Heart right ventricle (tissue), 16 donors: Measurements from ENCODE around the gene PEAR1. TPM values are rescaled to one million over a fixed set of nuclear protein-coding genes. Genes with fewer than 3 reads are reported as not detected.

Source experiments
- ATAC-seq, 8 donors: fragments of 200-7000 bp; cut with Tn5 transposase; one replicate each; pipeline ENCODE4 v1.9.1; 2020; ENCODE audit warnings: mild to moderate bottlenecking in 8 of 8, moderate library complexity in 8 of 8, moderate number of reproducible peaks in 1 of 8
- DNase-seq, 2 donors: peaks; one replicate each; pipeline ENCODE4 v3.0.0-alpha.2; 2020
- H3K27ac ChIP-seq, 10 donors: fragments of 200-600 bp; sonication (generic) in 2 of 10; one replicate each; pipeline versions ENCODE4 v1.5.0 to v1.8.0; 2020 to 2022; ENCODE audit warnings: mild to moderate bottlenecking in 3 of 10
- H3K27me3 ChIP-seq, 7 donors: fragments of 200-600 bp; one replicate each; pipeline ENCODE4 v1.8.0; 2021 to 2022; ENCODE audit warnings: mild to moderate bottlenecking in 2 of 7
- H3K36me3 ChIP-seq, 9 donors: fragments of 200-600 bp; sonication (generic) in 1 of 9; one replicate each; pipeline versions ENCODE4 v1.5.0 to v1.8.0; 2020 to 2022; ENCODE audit warnings: mild to moderate bottlenecking in 2 of 9
- H3K4me1 ChIP-seq, 9 donors: fragments of 200-600 bp; sonication (generic) in 1 of 9; one replicate each; pipeline versions ENCODE4 v1.5.0 to v1.8.0; 2020 to 2022; ENCODE audit warnings: mild to moderate bottlenecking in 4 of 9
- H3K4me3 ChIP-seq, 10 donors: fragments of 200-600 bp; sonication (generic) in 2 of 10; one replicate each; pipeline versions ENCODE4 v1.5.0 to v1.8.0; 2020 to 2022; ENCODE audit warnings: mild to moderate bottlenecking in 7 of 10, moderate library complexity in 2 of 10
- H3K9me3 ChIP-seq, 11 donors: fragments of 200-600 bp in 10 of 11; sonication (generic) in 2 of 11; one replicate each; pipeline versions ENCODE4 v1.5.0 to v1.8.0; 2013 to 2022; ENCODE audit warnings: mild to moderate bottlenecking in 2 of 11, control low read depth in 1 of 11, moderate library complexity in 1 of 11
- WGBS, 2 donors: extraction: QIAGEN DNeasy Blood & Tissue Kit; methylation state at CpG; one replicate each; pipeline ENCODE4 v1.1.7; 2013; ENCODE audit warnings: inconsistent platforms in 1 of 2; 5-methylcytosine and 5-hydroxymethylcytosine counted together
- intact Hi-C, 10 donors: fragments of 100-400 bp; cut with DNase I; formaldehyde crosslinking; loops; one replicate each; pipeline versions ENCODE4 v1.11.1 to v1.14.2; 2022
- polyA plus RNA-seq, 2 donors: library from polyadenylated mRNA; stranded (reverse); fragments of 200-250 nt; gene quantifications; one replicate each; pipeline ENCODE4 v1.2.3, GENCODE V29; 2013
- total RNA-seq, 10 donors: library from RNA; stranded (reverse); fragmentation: NEBNext Ultra II Directional in 3 of 10; extraction: Animal tissue kit (Norgen Biotek cat#: 25700) in 3 of 10; gene quantifications; one replicate each; pipeline versions ENCODE4 v1.2.1 to v1.2.4, GENCODE V29; 2021 to 2023
- TF ChIP-seq, protein P1 (sequence below), 9 donors: fragments of 200-600 bp; sonication (generic) in 2 of 9; IDR thresholded peaks; one replicate each; pipeline versions ENCODE4 v1.5.0 to v1.8.0; 2021 to 2022; ENCODE audit warnings: antibody characterized with exemption in 9 of 9, mild to moderate bottlenecking in 5 of 9, moderate library complexity in 1 of 9
- donor health status: Arrhythmogenic right ventricular cardiomyopathy.
- donor health status: ischemic (EF 13 %, LVEDD 7.1; RV severe dilation, severe dysfunction).
- donor health status: healthy with polysubstance abuse.
- donor health status: DM: no; HTN: yes; CAD: no.
- donor health status: DM: no; HTN: no; CAD: no.
- donor health status: ischemic (EF 25% LVEDD 6.9; RV normal size, moderate dysfunction).
- donor health status: ischemic (EF 25% LVEDD 5.7; RV mildly dilated, moderate dysfunction).
- donor health status: healthy.
- donor health status: DM: yes; HTN: yes; CAD: no.
- donor health status: Ischemic cardiomyopathy.
- donor health status: ischemic (EF 35%, LVEDD 5.7; RV mildly dilated, moderate dysfunction).
- donor health status: nonischemic (EF 11% LVEDD 7.7; RV severe dilation, severe dysfunction).
- donor health status: DM: yes; HTN: yes; CAD: no.
- donor health status: PGD.
- donor health status: ischemic (EF 29% LVEDD 5.4; RV normal size, mild dysfunction).
- donor health status: nonischemic (EF 23%, LVEDD 6.1; RV moderate dilation, normal function).

Gene PEAR1
- total and polyA plus RNA-seq, 12 donors, result 3.8 to 13.7 (median 7.1) TPM

DNA sequence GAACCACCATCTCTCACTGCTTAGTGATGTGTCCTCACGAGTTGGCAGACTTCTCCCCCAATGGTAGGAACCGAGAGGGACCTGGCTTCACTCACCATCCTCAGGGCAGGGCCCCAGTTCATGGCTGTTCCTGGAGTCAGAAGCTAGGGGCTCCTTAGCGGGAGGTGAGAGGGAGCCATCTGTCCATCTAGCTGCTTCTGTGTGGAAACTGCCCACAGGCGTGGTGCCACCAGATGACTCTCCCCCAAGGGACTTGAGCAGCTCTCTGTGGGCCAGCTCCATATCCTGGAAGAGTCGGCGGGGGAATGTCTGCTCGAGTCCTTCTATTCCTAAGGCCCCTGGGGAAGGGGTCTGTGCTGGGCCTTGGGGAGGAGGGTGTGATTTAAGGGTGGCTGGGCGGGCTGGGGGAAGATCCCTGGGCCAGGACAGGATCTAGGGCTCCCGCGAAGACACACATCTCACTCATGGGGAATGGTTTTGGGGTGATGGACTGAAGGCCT is 43.3 kb downstream of the PEAR1 start:
- no peak overlapping the region for H3K4me3 ChIP-seq
- TF ChIP-seq, protein P1, sequence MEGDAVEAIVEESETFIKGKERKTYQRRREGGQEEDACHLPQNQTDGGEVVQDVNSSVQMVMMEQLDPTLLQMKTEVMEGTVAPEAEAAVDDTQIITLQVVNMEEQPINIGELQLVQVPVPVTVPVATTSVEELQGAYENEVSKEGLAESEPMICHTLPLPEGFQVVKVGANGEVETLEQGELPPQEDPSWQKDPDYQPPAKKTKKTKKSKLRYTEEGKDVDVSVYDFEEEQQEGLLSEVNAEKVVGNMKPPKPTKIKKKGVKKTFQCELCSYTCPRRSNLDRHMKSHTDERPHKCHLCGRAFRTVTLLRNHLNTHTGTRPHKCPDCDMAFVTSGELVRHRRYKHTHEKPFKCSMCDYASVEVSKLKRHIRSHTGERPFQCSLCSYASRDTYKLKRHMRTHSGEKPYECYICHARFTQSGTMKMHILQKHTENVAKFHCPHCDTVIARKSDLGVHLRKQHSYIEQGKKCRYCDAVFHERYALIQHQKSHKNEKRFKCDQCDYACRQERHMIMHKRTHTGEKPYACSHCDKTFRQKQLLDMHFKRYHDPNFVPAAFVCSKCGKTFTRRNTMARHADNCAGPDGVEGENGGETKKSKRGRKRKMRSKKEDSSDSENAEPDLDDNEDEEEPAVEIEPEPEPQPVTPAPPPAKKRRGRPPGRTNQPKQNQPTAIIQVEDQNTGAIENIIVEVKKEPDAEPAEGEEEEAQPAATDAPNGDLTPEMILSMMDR (IDR thresholded peaks at IDR 0.05), result no peak
- intact Hi-C loops, result no loop called here
- WGBS, 2 donors, result 81% methylated on average over 10 of the region's 10 CpGs
- H3K27ac ChIP-seq, result no peak overlapping the region
- H3K9me3 ChIP-seq, result no peaks in the 10 kb centered on the region
- ATAC-seq, result no peak
- no peaks in the 10 kb centered on the region for H3K27me3 ChIP-seq
- DNase-seq, result no peak
- H3K4me1 ChIP-seq, result peaks cover 0 to 3% (median 0%) of the 10 kb centered on the region in 9 donors
- peaks cover 0 to 77% (median 20%) of the 10 kb centered on the region in 9 donors for H3K36me3 ChIP-seq

DNA sequence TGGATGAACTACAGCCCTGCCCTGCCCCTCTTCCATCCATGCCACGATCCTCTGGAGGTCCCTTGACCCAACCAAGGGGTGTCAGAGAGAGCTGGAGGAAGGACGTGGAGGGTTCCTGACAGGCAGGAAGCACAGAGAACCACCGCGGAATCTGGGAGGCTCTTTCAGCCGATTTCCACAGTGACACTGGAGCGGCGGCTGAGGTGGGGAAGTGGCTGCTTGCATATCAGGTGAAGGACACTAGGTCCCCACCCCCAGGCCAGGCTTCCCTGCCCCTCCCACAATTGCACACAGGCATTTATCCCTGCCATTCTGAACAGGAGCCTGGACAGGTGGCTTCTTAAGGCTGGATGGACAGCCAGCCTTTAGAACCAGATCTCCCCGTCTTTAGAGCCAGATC is 44.4 kb downstream of the PEAR1 start:
- WGBS, 2 donors, result 75 to 77% methylated on average over 8 of the region's 8 CpGs
- H3K36me3 ChIP-seq, result peaks cover 0 to 88% (median 28%) of the 10 kb centered on the region in 9 donors
- H3K4me3 ChIP-seq, result no peak overlapping the region
- H3K27ac ChIP-seq, result no peak overlapping the region
- H3K4me1 ChIP-seq, result no peaks in the 10 kb centered on the region
- H3K9me3 ChIP-seq, result no peaks in the 10 kb centered on the region
- intact Hi-C loops, result no loop called here
- no peaks in the 10 kb centered on the region for H3K27me3 ChIP-seq
- TF ChIP-seq, protein P1 (IDR thresholded peaks at IDR 0.05), result no peak
- ATAC-seq (no peak), DNase-seq (no peak)

DNA sequence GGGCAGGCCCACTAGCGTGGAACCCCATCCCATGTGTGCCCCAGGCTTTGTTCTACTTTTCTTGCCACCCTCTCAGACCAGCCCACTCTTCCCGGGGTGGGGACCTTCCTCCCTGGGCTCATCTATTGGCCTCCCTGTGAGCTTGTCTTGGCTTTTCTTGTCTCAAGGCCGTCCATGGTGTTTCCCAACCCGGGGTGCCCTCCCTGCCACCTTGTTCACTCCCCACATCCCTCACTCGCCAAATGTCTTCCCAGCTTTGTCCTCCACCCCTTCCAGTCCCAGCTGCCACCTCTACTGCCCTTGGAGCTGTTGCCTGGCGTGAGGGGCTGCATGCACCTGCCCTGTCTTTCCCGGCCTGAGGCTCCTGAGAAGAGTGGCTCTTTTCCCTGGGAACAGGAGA is 45.3 kb downstream of the PEAR1 start:
- peaks cover 0 to 97% (median 35%) of the 10 kb centered on the region in 9 donors for H3K36me3 ChIP-seq

DNA sequence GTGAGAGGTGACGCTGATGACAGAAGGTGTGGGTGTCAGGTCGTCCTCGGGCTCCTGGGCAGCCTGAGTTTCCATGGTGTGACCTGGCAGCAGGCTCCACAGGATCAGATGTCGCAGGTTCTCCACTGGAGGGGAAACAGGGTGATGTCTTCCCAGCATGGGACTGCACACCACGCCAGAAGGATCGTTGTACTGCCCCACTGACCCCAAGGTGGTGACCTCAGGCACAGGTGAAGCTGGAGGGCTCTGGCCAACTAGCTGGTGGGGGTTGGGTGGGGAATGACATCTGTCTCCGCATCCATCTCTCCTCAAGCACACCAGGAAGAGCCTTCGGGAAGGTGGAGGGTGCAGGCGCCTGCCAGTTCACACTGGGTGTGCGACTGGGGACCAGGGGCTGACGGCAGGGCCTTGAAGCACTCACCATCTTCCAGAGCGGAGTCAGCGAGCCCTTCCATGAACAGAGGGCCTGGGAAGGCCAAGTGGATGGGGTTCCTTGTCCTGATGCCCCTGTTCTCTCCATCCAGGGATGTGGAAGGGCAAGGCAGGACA is 46.3 kb downstream of the PEAR1 start:
- DNase-seq (no peak), ATAC-seq (no peak)
- intact Hi-C loops, result no loop called here
- Histone ChIP-seq H3K9me3 (no peaks in the 10 kb centered on the region), H3K36me3 (peaks cover 0 to 100% (median 45%) of the 10 kb centered on the region in 9 donors), H3K27ac (no peak overlapping the region), H3K4me1 (no peaks in the 10 kb centered on the region), H3K27me3 (no peaks in the 10 kb centered on the region), H3K4me3 (no peak overlapping the region)
- 89 to 94% methylated on average over 13 of the region's 13 CpGs for WGBS, 2 donors
- TF ChIP-seq, protein P1 (IDR thresholded peaks at IDR 0.05), result no peak

More for the DNA sequence above, 45.3 kb downstream of the PEAR1 start:
- DNase-seq (no peak), ATAC-seq (no peak)
- Histone ChIP-seq H3K27me3 (no peaks in the 10 kb centered on the region), H3K27ac (no peak overlapping the region), H3K4me1 (no peaks in the 10 kb centered on the region), H3K4me3 (no peak overlapping the region), H3K9me3 (no peaks in the 10 kb centered on the region)
- WGBS, 2 donors, result 86 to 91% methylated on average over 7 of the region's 7 CpGs
- intact Hi-C loops, result no loop called here
- TF ChIP-seq, protein P1 (IDR thresholded peaks at IDR 0.05), result no peak
